ENCODE measurements around the gene USP54.

- TF ChIP-seq HNRNPUL1 (IDR thresholded peaks at IDR 0.05; ENCODE audit: low read length) (no peak), BRD4 (IDR thresholded peaks at IDR 0.05) (no peak), ZNF407 (IDR thresholded peaks at IDR 0.05; ENCODE audit: low read depth) (no peak), CTCF (IDR thresholded peaks at IDR 0.05 in 2 of 3, conservative IDR thresholded peaks at IDR 0.05 in 1 of 3; ENCODE audit: insufficient read depth in 2 of 3, low read depth in 1 of 3, low read length in 3 of 3) (no peak), CEBPB (tag; IDR thresholded peaks at IDR 0.05) (no peak)
- TF ChIP-seq, protein P1, sequence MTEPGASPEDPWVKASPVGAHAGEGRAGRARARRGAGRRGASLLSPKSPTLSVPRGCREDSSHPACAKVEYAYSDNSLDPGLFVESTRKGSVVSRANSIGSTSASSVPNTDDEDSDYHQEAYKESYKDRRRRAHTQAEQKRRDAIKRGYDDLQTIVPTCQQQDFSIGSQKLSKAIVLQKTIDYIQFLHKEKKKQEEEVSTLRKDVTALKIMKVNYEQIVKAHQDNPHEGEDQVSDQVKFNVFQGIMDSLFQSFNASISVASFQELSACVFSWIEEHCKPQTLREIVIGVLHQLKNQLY (CRISPR knock-in tag; conservative IDR thresholded peaks at IDR 0.05), result no peak
Observed at GRCh38 chr10:73494213-73494612, 96.9 kb downstream of the USP54 start.

All from K562 (cell line).